Ureter (tissue), 1 donor: ENCODE data around the gene NPEPL1. TPM values are rescaled to one million over a fixed set of nuclear protein-coding genes. Genes with fewer than 3 reads are reported as not detected.
"Not testable (repeated sequence)": the region's sequence is repeated elsewhere in the genome, so short reads cannot be mapped to it uniquely, and the experiment has no call there.

Experiments
- DNase-seq: peaks from one replicate; pipeline ENCODE4 v3.0.0-alpha.2; 2020; ENCODE audit warnings: low spot score
- total RNA-seq: library from RNA; stranded (reverse); gene quantifications from one replicate; pipeline ENCODE4 v1.2.4, GENCODE V29; 2023
- donor health status: DM: yes; HTN: yes; CAD: no.

The NPEPL1 gene
- total RNA-seq, 1 donor from 2014 or later = 50.4 TPM

- DNase-seq = no peak
These were observed 20.5 kb downstream of the NPEPL1 start for GRCh38 chr20:58712806-58713731.

DNA sequence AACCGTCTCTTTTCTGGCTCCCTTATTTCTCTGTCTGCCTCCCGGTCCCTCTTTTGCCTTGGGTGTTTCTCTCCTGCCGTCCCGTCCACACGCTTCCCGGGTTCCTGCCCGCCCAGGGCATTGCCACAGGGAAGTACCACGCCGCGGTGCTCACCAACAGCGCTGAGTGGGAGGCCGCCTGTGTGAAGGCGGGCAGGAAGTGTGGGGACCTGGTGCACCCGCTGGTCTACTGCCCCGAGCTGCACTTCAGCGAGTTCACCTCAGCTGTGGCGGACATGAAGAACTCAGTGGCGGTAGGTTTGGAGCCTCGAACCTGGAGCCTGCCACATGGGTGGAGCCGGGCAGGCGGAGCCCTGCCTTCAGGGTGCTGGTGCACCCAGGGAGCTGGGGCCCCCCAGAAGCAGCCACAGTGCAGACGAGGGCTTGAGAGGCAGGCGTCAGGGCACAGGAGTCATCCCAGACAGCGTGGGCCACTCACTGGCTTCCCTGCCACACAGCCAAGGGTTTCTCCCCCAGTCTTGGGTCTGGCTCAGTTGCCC lies 21.3 kb downstream of the NPEPL1 start:
- DNase-seq = peak; percentile 39

DNA sequence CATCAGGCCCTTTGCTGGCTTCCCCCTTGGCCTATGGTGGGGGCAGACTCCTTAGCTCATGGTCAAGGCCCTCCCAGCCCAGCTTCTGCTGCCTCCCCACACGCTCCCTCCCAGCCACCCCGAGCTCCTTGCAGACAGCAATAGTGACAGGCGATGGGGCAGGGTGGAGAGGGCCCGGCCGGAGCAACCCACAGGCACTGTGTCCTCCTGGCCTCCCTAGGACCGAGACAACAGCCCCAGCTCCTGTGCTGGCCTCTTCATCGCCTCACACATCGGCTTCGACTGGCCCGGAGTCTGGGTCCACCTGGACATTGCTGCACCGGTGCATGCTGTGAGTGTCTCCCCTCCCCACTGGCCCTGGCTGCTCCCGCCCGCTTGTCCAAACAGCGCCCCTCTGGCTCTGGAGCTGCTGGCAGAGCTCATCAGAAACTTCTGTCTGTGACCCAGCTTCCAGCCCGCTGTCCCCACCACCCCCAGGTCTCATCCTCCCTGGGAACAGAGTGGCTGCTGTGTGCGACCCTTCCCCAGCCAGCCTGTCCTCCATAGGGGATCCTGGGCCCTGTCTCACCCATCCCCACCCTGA lies 21.8 kb downstream of the NPEPL1 start:
- peak; percentile 40 for DNase-seq

GRCh38 chr20:58714923-58715351 lies 22.3 kb downstream of the NPEPL1 start:
- peak; percentile 33 for DNase-seq

DNA sequence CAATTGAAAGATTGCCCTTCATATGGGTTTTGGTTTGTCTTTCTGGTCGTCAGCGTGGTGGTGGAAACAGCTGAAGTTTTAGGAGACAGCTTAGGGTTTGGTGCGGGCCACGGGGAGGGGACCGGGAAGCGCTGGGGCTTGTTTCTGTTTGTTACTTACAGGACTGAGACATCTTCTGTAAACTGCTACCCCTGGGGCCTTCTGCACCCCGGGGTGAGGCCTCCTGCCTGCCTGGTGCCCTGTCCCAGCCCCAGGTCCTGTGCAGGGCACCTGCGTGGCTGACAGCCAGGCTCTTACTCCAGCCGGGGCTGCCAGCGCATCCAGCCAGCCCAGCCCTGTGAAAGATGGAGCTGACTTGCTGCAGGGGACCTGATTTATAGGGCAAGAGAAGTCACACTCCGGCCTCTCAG lies 22.8 kb downstream of the NPEPL1 start:
- peak; percentile 34 for DNase-seq

- peak; percentile 30 for DNase-seq
These were observed 23.3 kb downstream of the NPEPL1 start for GRCh38 chr20:58715801-58716475.

DNA sequence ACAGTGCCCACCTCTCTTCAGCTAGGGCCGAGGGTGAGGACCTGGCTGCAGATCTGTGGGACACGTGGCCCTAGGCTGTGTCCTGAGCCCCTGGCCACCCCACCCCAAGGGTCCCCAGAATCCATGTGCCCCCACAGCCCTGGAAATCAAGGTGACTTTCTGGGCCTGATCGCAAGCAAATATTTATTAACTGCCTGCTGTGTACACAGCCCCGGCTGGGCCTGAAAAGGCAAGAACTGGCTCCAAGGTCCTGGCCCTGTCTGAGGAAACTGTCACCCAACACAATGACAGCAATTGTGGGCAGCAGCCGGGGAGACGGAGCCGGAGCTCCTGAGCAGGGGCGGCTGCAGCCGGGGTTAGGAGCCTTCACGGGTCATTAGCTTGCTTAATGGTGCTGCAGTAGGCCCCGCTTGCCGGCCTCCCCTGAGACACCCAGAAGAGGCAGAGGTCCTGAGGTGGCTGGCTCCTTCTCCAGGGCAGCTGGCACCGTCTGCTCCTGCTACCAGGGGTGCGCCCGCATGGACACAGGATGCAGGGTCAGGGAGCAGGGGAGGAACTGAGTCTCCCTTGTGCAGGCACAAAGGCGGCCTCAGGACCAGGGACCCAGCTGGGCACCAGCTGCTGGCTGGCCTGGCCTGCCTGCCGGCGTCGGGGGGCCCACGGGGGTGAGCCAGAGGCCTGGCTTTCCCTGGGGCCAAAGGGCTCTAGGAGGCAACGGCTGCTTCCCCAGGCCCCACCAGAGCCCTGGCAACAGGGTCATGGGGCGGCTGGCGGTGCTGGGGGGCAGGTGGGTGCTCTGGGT lies 24.1 kb downstream of the NPEPL1 start:
- peak; percentile 33 for DNase-seq

DNA sequence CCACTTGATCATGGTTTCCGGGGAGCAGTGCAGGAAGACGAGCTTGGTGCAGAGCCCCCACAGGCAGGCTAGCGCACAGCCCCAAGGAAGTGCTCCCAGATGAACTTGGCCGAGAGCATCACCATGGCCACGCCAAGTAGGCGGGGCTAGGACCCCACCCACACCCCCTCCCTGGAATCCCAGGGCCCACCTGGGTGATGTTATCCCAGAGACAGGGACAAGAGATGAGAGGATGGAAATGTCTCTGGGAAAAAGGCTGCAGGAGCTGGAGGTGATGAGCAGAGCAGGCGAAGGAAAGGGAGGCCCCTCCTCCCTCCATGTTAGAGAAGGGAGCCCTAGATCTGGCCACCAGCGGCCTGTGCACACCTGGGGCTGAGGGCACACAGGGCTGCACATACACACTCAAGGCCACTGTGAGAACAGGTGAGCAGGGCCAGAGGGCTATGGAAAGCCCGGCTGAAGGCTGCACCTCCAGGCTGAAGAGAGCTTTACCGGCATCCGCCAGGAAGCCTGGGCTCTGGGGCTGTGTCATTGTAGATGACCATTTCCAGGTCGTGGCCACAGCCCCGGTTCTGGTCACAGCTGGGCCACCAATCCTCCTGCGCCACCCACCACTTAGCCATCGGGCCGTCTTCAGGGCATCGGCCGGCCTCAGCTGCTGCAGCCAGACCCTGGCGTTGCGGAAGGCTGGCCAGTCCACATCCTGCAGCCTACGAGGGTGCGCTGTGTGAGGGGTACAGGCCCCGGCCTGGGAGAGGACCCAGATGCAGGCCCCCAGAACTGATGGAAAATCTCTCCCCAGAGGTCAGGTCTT lies 24.9 kb downstream of the NPEPL1 start:
- peak; percentile 41 for DNase-seq

DNA sequence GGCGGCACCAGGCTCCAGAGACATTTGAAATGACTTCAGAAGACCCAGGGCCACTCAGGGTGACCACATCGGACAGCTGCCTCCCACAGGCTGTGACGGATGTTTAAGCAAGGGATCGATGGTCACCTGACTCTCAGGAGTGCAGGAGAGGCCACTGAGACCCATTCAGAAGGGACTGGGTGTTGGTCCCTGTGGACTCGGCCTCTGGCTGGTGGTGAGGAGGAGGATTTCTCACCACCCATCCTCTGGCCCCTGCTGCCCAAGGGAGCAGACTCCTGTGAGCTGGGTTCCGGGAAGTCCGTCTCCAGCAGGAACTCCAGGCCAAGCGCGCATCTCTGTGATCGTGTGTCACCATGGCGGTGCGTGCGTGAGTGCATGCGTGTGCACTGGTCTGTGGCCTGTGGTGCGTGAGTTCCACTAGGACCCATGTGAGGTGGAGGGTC lies 25.5 kb downstream of the NPEPL1 start:
- no peak for DNase-seq

DNA sequence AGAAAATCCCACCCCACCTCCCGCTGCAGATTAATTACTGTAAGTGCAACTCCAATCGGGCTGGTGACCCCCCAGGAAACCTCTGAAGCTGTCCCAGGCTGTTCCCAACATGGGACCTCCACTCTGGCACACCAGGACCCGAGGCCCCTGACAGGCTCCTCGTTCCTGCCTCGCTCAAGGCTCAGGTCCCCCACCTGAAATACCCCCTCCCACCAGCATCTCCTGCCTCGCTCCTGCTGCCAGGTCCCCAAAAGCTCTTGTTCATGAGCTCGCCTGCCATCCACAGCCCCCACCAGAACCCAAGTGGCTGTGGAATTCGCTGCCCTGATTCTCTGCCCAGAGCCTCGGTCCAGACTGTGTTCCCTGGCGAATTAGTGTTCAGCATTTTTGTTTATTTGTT lies 26.1 kb downstream of the NPEPL1 start:
- no peak for DNase-seq

- peak; percentile 26 for DNase-seq
These were observed 26.7 kb downstream of the NPEPL1 start for GRCh38 chr20:58719258-58719657.

DNA sequence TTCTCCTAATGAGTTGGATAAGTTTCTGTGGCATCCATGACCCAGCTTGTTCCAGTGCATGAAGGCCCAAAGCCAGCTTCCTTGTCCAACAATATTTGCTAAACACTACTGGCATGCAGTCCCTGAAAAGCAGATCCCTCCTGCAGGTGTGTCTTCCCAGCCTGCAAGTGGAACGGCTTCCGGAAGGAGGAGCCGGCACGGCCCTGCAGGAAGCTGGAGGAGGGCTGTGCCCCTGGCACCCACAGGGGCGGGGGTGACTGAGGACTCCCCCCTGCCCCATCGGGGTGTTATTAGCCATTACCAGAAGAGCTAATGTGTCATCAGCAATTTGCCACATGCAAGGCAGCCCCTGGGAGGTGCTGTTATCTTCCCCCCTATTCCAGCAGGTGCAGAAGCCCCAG lies 27.4 kb downstream of the NPEPL1 start:
- no peak for DNase-seq

- peak; percentile 22 for DNase-seq
These were observed 28.3 kb downstream of the NPEPL1 start for GRCh38 chr20:58720890-58721289.

GRCh38 chr20:58721951-58722778 lies 29.6 kb downstream of the NPEPL1 start:
- DNase-seq = peak; percentile 41

DNA sequence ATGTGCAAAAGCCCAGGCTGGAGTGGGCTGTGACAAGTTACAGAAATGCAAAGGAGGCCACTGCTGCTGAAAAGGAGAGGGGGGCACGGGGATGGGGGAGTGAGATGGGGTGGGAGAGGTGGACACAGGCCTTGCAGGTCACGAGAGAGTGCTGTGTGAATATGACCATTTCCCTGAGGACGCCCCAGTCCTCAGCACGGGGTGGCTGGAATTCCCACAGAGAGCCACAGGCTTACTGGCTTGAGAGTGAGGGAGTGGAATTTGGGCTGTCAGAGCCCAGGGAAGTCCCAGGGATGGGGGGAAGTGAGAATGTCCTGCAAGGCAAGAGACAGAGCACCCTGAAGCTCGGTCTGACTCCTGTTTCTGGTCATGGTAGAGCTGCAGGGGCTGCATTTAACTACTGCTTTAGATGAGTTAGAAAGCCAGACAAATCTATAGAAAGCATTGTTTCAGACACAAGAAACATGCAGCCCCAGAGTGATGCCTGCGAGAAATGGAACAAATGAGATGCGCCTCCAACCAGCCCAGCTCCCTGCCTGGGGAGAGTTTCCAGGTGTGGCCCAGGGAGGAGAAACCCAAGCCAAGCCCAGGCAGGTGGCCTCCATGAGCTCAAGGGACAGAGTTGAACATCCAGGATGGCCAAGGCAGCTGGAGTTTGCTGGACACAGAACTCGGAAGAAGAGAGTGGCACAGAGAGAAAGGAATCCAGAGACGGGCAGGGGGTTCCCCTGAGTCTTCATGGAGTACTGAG lies 30.5 kb downstream of the NPEPL1 start:
- peak; percentile 20 for DNase-seq

GRCh38 chr20:58723628-58723984 lies 31.0 kb downstream of the NPEPL1 start:
- no peak for DNase-seq

DNA sequence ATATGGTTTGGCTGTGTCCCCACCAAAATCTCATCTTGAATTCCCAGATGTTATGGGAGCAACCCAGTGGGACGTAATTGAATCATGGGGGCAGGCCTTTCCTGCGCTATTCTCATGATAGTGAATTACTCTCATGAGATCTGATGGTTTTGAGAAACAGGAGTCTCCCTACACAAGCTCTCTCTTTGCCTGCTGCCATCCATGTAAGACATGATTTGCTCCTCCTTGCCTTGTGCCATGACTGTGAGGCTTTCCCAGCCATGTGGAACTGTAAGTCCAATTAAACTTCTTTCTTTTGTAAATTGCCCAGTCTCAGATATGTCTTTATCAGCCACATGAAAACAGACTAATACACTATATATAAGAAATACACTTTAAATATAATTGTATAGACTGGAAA lies 33.6 kb downstream of the NPEPL1 start:
- DNase-seq = not testable (repeated sequence)

DNA sequence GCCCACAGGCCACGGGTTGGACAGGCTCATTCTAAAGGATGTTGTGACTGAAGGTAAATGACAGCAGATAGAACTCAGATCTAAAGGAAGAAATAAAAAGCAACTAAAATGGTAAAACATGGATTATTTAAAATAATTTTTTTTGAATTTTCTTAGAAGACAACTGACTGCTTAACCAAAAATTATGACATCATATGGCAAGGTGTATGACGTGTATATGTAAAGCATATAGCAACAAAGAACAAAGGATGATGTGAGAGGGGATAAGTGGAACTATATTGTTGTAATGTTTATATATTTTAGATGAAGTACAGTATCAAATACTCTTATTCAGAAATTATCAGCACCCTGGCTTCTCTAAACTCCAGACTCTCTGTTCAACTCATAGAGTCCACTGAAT lies 38.6 kb downstream of the NPEPL1 start:
- DNase-seq = no peak

GRCh38 chr20:58737198-58737597 lies 44.6 kb downstream of the NPEPL1 start:
- no peak for DNase-seq
